Cardiac fibroblast (primary cell): ENCODE results near the gene INHBB.

Experiments
- DNase-seq, 2 donors: peaks; one replicate each; pipeline versions ENCODE4 v3.0.0 to v3.0.0-alpha.2; 2010; ENCODE audit warnings: low read depth in 2 of 2
- H3K4me3 ChIP-seq, 2 donors: replicated peaks in 1 of 2; 1 replicate in 1 of 2; 2 replicates in 1 of 2; pipeline ENCODE4 v1.5.1; 2011; ENCODE audit warnings: low read depth in 2 of 2, low read length in 2 of 2, mild to moderate bottlenecking in 2 of 2, moderate library complexity in 1 of 2
- TF ChIP-seq, protein P1 (sequence below): IDR thresholded peaks from one replicate; pipeline ENCODE4 v1.5.1; 2011; ENCODE audit warnings: low read depth, mild to moderate bottlenecking, low read length, inconsistent platforms

Gene INHBB

DNA sequence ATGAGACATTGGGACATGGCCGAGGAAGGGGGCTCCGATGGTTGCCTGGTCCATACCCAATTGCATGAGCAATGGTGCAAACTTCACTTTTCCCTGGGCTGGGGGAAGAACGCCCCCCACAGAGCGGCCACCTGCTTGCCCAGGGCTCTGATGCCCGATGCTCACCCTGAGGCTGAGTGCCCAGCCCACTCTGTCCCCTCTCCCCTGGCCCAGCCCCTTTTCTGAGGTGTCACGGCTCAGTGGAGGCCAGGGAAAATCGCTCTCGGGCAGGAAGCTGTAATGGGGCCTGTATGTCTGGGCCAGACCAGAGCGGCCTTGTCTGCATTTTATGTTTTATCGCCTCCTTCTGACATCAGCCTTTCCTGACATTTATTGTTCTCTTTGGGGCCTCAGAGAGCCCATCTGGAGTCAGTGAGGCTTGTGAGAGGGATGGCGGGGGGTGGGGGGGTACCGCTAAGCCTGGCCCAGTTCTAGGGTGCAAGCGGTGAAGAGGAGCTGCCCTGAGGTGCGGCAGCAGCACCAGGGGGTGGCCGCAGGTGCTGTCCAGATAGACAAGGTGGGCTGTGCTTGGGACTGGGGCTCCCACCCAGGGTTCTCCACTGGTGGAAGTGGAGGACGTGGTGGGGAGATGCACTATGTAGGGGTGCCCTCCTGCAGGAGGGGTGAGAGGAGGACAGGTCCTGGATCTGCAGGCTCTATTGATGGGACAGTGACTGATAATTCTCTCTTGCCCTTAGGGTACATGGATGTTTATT lies 46.2 kb downstream of the INHBB start:
- H3K4me3 ChIP-seq: no peak overlapping the region
- DNase-seq: no peak
- TF ChIP-seq, protein P1, sequence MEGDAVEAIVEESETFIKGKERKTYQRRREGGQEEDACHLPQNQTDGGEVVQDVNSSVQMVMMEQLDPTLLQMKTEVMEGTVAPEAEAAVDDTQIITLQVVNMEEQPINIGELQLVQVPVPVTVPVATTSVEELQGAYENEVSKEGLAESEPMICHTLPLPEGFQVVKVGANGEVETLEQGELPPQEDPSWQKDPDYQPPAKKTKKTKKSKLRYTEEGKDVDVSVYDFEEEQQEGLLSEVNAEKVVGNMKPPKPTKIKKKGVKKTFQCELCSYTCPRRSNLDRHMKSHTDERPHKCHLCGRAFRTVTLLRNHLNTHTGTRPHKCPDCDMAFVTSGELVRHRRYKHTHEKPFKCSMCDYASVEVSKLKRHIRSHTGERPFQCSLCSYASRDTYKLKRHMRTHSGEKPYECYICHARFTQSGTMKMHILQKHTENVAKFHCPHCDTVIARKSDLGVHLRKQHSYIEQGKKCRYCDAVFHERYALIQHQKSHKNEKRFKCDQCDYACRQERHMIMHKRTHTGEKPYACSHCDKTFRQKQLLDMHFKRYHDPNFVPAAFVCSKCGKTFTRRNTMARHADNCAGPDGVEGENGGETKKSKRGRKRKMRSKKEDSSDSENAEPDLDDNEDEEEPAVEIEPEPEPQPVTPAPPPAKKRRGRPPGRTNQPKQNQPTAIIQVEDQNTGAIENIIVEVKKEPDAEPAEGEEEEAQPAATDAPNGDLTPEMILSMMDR: no peak

DNA sequence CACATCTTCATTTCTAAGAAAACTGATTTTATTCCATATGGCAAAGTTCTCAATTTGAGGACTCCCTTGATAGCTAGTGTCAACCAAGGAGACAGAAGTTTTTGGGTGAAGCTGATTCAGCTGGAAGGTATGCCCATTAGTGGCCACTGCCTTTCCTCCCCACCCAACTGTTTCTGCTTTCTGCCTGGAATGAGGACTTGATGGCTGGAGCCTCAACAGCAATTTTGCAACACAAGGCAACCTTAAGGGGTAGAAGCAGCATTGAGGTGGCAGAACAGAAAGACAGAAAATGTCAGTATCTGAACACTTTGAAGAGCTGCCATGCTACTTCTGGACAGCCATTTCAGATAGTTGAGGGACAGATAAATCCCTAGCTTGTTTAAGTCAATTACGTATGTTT lies 47.0 kb downstream of the INHBB start:
- TF ChIP-seq, protein P1: no peak
- no peak for DNase-seq
- H3K4me3 ChIP-seq: no peak overlapping the region

DNA sequence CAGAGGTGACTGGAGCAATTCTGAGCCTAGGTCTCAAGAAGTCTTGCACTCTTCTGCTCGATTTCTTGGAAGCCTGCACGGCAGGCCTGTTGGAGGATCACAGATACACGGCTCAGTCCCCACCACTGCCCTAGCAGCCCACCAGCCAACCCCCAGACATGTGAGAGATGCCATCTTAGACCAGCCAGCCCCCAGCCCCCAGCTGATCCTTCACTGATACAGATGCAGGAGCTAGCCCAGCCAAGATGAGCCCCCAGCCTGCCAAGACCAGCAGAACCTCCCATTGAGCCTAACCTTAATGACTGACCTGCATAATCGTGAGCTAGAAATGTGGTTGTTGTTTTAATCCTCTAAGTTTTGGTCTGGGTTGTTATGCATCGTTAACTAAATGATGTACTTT lies 47.5 kb downstream of the INHBB start:
- H3K4me3 ChIP-seq: no peak overlapping the region
- TF ChIP-seq, protein P1: no peak
- DNase-seq: no peak

DNA sequence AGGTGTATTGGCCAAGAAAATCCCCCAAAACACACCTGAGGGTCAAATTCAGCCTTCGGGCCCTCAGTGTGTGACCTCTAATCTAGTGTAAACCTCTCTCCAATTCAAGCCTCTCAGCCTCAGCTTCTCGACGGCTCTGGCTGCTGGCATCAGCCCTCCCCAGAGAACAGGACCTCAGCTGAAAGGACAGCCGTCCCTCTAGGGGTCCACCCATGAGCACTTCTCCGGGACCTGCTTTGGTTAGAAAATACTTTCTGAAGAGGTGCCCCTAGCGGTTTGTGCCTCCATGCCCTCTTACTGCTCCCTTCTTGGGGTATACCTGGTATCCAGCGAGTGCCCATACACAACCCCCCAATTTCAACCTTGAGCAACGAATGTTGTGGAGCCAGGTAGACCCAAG lies 48.8 kb downstream of the INHBB start:
- H3K4me3 ChIP-seq: no peak overlapping the region
- DNase-seq: no peak
- TF ChIP-seq, protein P1: no peak

DNA sequence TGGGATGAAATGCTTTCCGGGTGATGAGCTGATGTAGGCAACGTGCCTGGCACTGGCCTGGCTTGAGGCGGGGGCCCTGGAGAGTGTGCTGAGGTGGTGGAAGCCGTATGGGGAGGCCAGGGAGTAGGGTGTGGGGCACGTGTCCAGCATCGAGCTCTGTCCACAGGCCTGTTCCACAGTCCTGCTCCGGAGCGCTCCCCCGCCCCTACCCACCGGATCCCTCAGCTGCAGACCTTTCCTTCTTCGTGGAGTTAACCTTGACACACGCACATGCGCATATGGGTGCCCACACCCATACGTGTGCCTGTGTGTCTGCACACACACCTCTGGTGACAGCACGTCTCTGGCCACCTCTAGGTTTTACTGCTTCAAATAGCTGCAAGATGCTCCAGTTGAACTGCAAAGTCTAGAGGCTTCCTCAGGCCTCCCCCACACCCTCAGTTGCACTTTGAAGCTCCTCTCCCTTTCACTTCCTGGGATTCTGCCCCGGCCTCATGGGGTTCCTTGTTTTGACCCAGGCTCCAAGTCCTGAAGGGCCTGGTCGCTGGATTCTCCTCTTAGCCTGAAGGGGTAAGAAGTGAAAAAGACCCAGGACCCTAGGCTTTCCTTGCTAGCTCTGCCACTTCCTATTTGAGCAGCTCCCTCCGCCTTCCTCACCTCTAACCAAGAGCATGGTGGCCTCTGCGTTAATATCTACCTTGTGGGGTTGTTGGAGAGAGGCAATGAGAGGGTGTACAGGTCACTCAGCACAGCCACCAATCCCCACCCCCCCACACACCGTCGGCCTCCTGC lies 49.5 kb downstream of the INHBB start:
- TF ChIP-seq, protein P1: no peak
- DNase-seq: no peak

DNA sequence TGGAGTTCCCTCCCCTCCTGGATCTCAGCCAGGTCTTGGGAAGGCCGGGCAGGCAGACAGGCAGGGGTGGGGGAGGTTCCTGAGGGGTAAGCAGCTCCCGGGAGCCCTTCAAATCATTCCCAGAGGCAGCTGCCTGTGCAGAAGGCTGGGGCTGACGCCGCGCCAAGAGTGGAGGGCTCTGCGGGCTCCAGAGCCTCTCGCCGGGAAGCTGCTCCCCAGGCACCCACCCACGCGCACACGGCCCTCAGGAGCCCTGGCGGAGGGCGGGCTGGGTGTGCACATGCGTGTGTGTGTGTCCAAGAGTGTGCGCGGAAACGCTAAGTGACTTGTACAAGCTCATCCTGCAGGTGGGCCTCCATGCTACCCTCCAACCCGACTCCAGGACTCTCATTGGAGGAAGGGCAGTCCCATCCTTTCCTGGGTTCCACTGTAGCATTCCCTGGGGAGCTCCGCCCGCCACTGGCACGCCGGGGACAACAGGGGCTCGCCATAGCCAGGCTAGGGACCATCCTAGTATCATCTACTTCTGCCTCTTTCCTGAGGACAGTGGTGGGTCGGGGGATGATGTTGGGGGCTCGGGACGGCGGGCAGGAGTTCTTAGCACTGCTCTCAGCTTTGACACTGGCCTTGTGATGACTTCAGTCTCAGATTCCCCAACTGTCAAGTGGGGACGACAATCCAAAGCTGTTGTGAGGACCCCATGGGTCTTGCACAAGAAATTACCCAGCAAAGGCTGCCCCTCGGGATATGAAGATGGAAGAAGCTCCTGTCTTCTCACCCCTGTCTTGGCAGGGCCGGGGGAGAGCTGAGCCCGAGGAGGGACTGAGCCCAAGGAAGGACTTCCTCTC lies 50.3 kb downstream of the INHBB start:
- H3K4me3 ChIP-seq: no peak overlapping the region
- peak in 1 of 2 donors; percentile 12 for DNase-seq
- TF ChIP-seq, protein P1: no peak

More for the DNA sequence above, 49.5 kb downstream of the INHBB start:
- no peak overlapping the region for H3K4me3 ChIP-seq
